BLaER1 treated with 17β-estradiol and CSF1 and Interleukin-3, amounts not matched to agents 10 nM and 100 nM (cell line): ENCODE results near the gene ANKRD10.
"Not testable (repeated sequence)": the region's sequence is repeated elsewhere in the genome, so short reads cannot be mapped to it uniquely, and the experiment has no call there.

Source experiments
- H3K27ac ChIP-seq, 11 experiments: shearing (Covaris generic); formaldehyde crosslinking; 2 replicates each; pipeline ENCODE4 v1.8.1; 2022
- H3K27me3 ChIP-seq, 11 experiments: shearing (Covaris generic); formaldehyde crosslinking; 2 replicates each; pipeline ENCODE4 v1.8.1; 2022
- H3K36me3 ChIP-seq, 11 experiments: shearing (Covaris generic); formaldehyde crosslinking; 2 replicates each; pipeline ENCODE4 v1.8.1; 2022
- H3K4me1 ChIP-seq, 10 experiments: shearing (Covaris generic); formaldehyde crosslinking; 2 replicates each; pipeline ENCODE4 v1.8.1; 2022
- H3K4me2 ChIP-seq, 11 experiments: shearing (Covaris generic); formaldehyde crosslinking; 2 replicates each; pipeline ENCODE4 v1.8.1; 2022
- H3K4me3 ChIP-seq, 10 experiments: shearing (Covaris generic); formaldehyde crosslinking; 2 replicates each; pipeline ENCODE4 v1.8.1; 2022
- H3K9ac ChIP-seq, 11 experiments: shearing (Covaris generic); formaldehyde crosslinking; 2 replicates each; pipeline ENCODE4 v1.8.1; 2022
- H3K9me3 ChIP-seq, 11 experiments: shearing (Covaris generic); formaldehyde crosslinking; replicated peaks in 1 of 11; 2 replicates each; pipeline ENCODE4 v1.8.1; 2022
- H4K20me1 ChIP-seq, 11 experiments: shearing (Covaris generic); formaldehyde crosslinking; 2 replicates each; pipeline ENCODE4 v1.8.1; 2022
- Cebpa-rat ChIP-seq, 11 experiments: shearing (Covaris generic); IDR thresholded peaks; 2 replicates each; pipeline ENCODE4 v1.8.1; 2022

ANKRD10 gene

GRCh38 chr13:110915057-110915873, at the start of gene ANKRD10:
ANKRD10 (minus strand) TSS chr13:110915069; CDS start chr13:110914934, 135 bp downstream.
- peak within 1 kb of the TSS; percentile 98 to 100 (median 99) for H3K27ac ChIP-seq

GRCh38 chr13:110964229-110965037, 49.6 kb upstream of the ANKRD10 start:
- Histone ChIP-seq H3K9ac (no peak overlapping the region), H3K27ac (no peak overlapping the region)

More at GRCh38 chr13:110915057-110915873, at the start of gene ANKRD10:
- Histone ChIP-seq H3K9me3 (no peaks in the 10 kb centered on the region), H4K20me1 (peaks cover 38 to 40% (median 40%) of the 10 kb centered on the region in 11 experiments), H3K4me3 (peak within 1 kb of the TSS; percentile 88 to 98 (median 94)), H3K4me1 (peaks cover 28 to 49% (median 42%) of the 10 kb centered on the region in 10 experiments), H3K9ac (peak within 1 kb of the TSS; percentile 97 to 100 (median 99)), H3K27me3 (no peaks in the 10 kb centered on the region), H3K36me3 (peaks cover 8 to 18% (median 15%) of the 10 kb centered on the region in 11 experiments), H3K4me2 (peak within 1 kb of the TSS; percentile 89 to 99 (median 95))
- TF ChIP-seq Cebpa-rat (IDR thresholded peaks at IDR 0.05): no peak

GRCh38 chr13:110963554-110963970, 48.7 kb upstream of the ANKRD10 start:
- H3K4me1 ChIP-seq: no peaks in the 10 kb centered on the region
- peaks cover 75 to 94% (median 85%) of the 10 kb centered on the region in 11 experiments for H3K9me3 ChIP-seq
- H3K4me2 ChIP-seq: no peak overlapping the region
- no peak overlapping the region for H3K9ac ChIP-seq
- no peak overlapping the region for H3K4me3 ChIP-seq
- no peak for TF ChIP-seq Cebpa-rat (IDR thresholded peaks at IDR 0.05)
- H3K36me3 ChIP-seq: no peaks in the 10 kb centered on the region; a peak in 1 of 22 replicates
- H4K20me1 ChIP-seq: no peaks in the 10 kb centered on the region
- no peaks in the 10 kb centered on the region for H3K27me3 ChIP-seq
- H3K27ac ChIP-seq: no peak overlapping the region

More at GRCh38 chr13:110964229-110965037, 49.6 kb upstream of the ANKRD10 start:
- H3K4me3 ChIP-seq: no peak overlapping the region
- no peak overlapping the region for H3K4me2 ChIP-seq
- H3K27me3 ChIP-seq: no peaks in the 10 kb centered on the region
- 0 out of 20 replicates have a peak, but pooled peaks cover 0 to 3% (median 0%) of the 10 kb centered on the region in 10 experiments for H3K4me1 ChIP-seq
- H4K20me1 ChIP-seq: no peaks in the 10 kb centered on the region
- no peak for TF ChIP-seq Cebpa-rat (IDR thresholded peaks at IDR 0.05)
- H3K9me3 ChIP-seq: peaks cover 72 to 86% (median 80%) of the 10 kb centered on the region in 11 experiments
- no peaks in the 10 kb centered on the region; a peak in 1 of 22 replicates for H3K36me3 ChIP-seq

GRCh38 chr13:110961959-110962358, 47.1 kb upstream of the ANKRD10 start:
- Histone ChIP-seq H3K27ac (no peak overlapping the region), H3K9ac (no peak overlapping the region), H3K4me2 (no peak overlapping the region), H3K4me3 (no peak overlapping the region), H3K4me1 (peaks cover 0 to 8% (median 0%) of the 10 kb centered on the region in 10 experiments; a peak in 1 of 20 replicates), H3K9me3 (peaks cover 71 to 96% (median 91%) of the 10 kb centered on the region in 11 experiments), H3K27me3 (no peaks in the 10 kb centered on the region), H3K36me3 (no peaks in the 10 kb centered on the region; a peak in 1 of 22 replicates), H4K20me1 (no peaks in the 10 kb centered on the region)
- TF ChIP-seq Cebpa-rat (IDR thresholded peaks at IDR 0.05): no peak

GRCh38 chr13:110960204-110960603, 45.3 kb upstream of the ANKRD10 start:
- no peaks in the 10 kb centered on the region for H3K27me3 ChIP-seq
- TF ChIP-seq Cebpa-rat (IDR thresholded peaks at IDR 0.05): no peak

GRCh38 chr13:110957931-110958330, 43.1 kb upstream of the ANKRD10 start:
- Histone ChIP-seq H4K20me1 (no peaks in the 10 kb centered on the region), H3K27me3 (no peaks in the 10 kb centered on the region), H3K36me3 (no peaks in the 10 kb centered on the region), H3K4me1 (peaks cover 6 to 36% (median 10%) of the 10 kb centered on the region in 10 experiments; a peak in 13 of 20 replicates), H3K27ac (no peak overlapping the region), H3K4me2 (0 out of 22 replicates have a peak overlapping the region, but pooled peaks of 1 of the 11 experiments have one; percentile 23), H3K9me3 (peaks cover 32 to 56% (median 51%) of the 10 kb centered on the region in 11 experiments), H3K9ac (no peak overlapping the region), H3K4me3 (no peak overlapping the region)
- TF ChIP-seq Cebpa-rat (IDR thresholded peaks at IDR 0.05): no peak

More at GRCh38 chr13:110960204-110960603, 45.3 kb upstream of the ANKRD10 start:
- Histone ChIP-seq H3K4me2 (no peak overlapping the region), H3K36me3 (no peaks in the 10 kb centered on the region; a peak in 1 of 22 replicates), H4K20me1 (no peaks in the 10 kb centered on the region), H3K4me3 (no peak overlapping the region), H3K27ac (no peak overlapping the region), H3K9ac (no peak overlapping the region), H3K9me3 (peaks cover 53 to 78% (median 74%) of the 10 kb centered on the region in 11 experiments), H3K4me1 (peaks cover under 1 to 14% (median 2%) of the 10 kb centered on the region in 10 experiments; a peak in 7 of 20 replicates)

GRCh38 chr13:110957181-110957884, 42.5 kb upstream of the ANKRD10 start:
- Histone ChIP-seq H3K4me3 (no peak overlapping the region), H3K27ac (no peak overlapping the region), H3K27me3 (no peaks in the 10 kb centered on the region), H3K9ac (no peak overlapping the region), H3K4me1 (peaks cover 6 to 42% (median 11%) of the 10 kb centered on the region in 10 experiments; a peak in 14 of 20 replicates), H3K36me3 (no peaks in the 10 kb centered on the region), H3K9me3 (peaks cover 28 to 50% (median 45%) of the 10 kb centered on the region in 11 experiments), H3K4me2 (peak overlapping the region in 1 of 11 experiments; percentile 23; a peak in 1 of 22 replicates), H4K20me1 (no peaks in the 10 kb centered on the region)
- TF ChIP-seq Cebpa-rat (IDR thresholded peaks at IDR 0.05): no peak

GRCh38 chr13:110956216-110956615, 41.3 kb upstream of the ANKRD10 start:
- not testable (repeated sequence) for H3K9ac ChIP-seq, H3K27me3 ChIP-seq

GRCh38 chr13:110955608-110956007, 40.7 kb upstream of the ANKRD10 start:
- H3K4me3 ChIP-seq, H3K27me3 ChIP-seq, H4K20me1 ChIP-seq, H3K36me3 ChIP-seq: not testable (repeated sequence)
- Histone ChIP-seq H3K4me2 (peak overlapping the region in 5 of 11 experiments; percentile 5 to 94 (median 43); a peak in 6 of 22 replicates), H3K4me1 (peaks cover 20 to 57% (median 25%) of the 10 kb centered on the region in 10 experiments), H3K9ac (peak overlapping the region in 3 of 11 experiments; percentile 53 to 71 (median 70); a peak in 4 of 22 replicates), H3K27ac (peak overlapping the region in 7 of 11 experiments; percentile 34 to 85 (median 68); a peak in 11 of 22 replicates), H3K9me3 (peaks cover 11 to 33% (median 29%) of the 10 kb centered on the region in 11 experiments; a peak in 21 of 22 replicates)

More at GRCh38 chr13:110956216-110956615, 41.3 kb upstream of the ANKRD10 start:
- not testable (repeated sequence) for H3K4me3 ChIP-seq, H3K27ac ChIP-seq, H3K36me3 ChIP-seq, H4K20me1 ChIP-seq
- Histone ChIP-seq H3K4me2 (peak overlapping the region in 1 of 11 experiments; percentile 21; a peak in 1 of 22 replicates), H3K9me3 (peaks cover 17 to 39% (median 34%) of the 10 kb centered on the region in 11 experiments), H3K4me1 (peaks cover 14 to 51% (median 19%) of the 10 kb centered on the region in 10 experiments)

- Histone ChIP-seq H3K9ac (peak overlapping the region in 4 of 11 experiments; percentile 47 to 71 (median 62); a peak in 6 of 22 replicates), H3K4me1 (peaks cover 25 to 62% (median 30%) of the 10 kb centered on the region in 10 experiments), H3K9me3 (peaks cover 6 to 30% (median 26%) of the 10 kb centered on the region in 11 experiments; a peak in 21 of 22 replicates), H3K27ac (peak overlapping the region in 8 of 11 experiments; percentile 13 to 85 (median 58); a peak in 12 of 22 replicates), H3K4me2 (peak overlapping the region; percentile 5 to 94 (median 38); a peak in 14 of 22 replicates), H3K4me3 (peak overlapping the region in 2 of 10 experiments; percentile 23 to 24; a peak in 2 of 20 replicates)
- not testable (repeated sequence) for H3K27me3 ChIP-seq, H4K20me1 ChIP-seq, H3K36me3 ChIP-seq
Measured at GRCh38 chr13:110955072-110955503, 40.2 kb upstream of the ANKRD10 start.

GRCh38 chr13:110954533-110954920, 39.7 kb upstream of the ANKRD10 start:
- peaks cover 6 to 30% (median 28%) of the 10 kb centered on the region in 11 experiments for H3K9me3 ChIP-seq
- H3K9ac ChIP-seq: peak overlapping the region in 4 of 11 experiments; percentile 37 to 70 (median 58); a peak in 6 of 22 replicates
- peak overlapping the region; percentile 5 to 94 (median 38); a peak in 12 of 22 replicates for H3K4me2 ChIP-seq
- peak overlapping the region in 8 of 11 experiments; percentile 13 to 85 (median 54); a peak in 12 of 22 replicates for H3K27ac ChIP-seq
- H3K27me3 ChIP-seq, H3K36me3 ChIP-seq, H4K20me1 ChIP-seq: not testable (repeated sequence)
- H3K4me3 ChIP-seq: peak overlapping the region in 2 of 10 experiments; percentile 23 to 24; a peak in 2 of 20 replicates
- peaks cover 31 to 68% (median 36%) of the 10 kb centered on the region in 10 experiments for H3K4me1 ChIP-seq
